ENCODE measurements around the gene CSGALNACT2.
A peak's percentile ranks its signal among the peaks of the same experiment; 100 is the strongest.

The CSGALNACT2 gene

DNA sequence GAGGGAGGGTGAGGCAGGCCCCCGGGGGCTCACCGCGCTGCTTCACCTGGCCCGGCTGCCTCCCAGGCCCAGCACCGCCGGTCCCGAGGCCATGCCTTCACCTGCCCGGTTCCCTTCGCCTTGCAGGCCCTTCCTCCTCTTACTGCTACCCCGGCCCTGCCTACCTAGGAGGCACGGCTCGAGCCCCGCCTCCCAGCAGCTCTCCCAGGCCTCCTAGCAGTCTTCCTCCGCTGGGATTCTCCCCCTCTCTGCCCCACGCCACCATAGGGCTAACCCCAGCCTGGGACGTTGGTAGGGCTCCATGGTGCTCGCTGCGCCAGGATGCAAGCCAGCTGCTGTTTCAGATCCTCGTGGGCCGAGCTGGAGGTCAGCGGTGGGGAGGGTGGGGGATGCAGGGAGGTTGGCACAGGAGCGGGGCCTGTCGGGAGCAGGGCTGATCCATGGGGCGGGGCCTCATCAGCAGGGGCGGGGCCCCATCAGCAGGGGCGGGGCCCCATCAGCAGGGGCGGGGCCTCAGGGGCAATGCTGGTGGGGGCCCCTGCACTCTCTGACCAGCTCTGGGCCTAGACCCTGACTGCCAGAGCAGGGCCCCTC lies 65.3 kb downstream of the CSGALNACT2 start:
- DNase-seq = peak; percentile 25

DNA sequence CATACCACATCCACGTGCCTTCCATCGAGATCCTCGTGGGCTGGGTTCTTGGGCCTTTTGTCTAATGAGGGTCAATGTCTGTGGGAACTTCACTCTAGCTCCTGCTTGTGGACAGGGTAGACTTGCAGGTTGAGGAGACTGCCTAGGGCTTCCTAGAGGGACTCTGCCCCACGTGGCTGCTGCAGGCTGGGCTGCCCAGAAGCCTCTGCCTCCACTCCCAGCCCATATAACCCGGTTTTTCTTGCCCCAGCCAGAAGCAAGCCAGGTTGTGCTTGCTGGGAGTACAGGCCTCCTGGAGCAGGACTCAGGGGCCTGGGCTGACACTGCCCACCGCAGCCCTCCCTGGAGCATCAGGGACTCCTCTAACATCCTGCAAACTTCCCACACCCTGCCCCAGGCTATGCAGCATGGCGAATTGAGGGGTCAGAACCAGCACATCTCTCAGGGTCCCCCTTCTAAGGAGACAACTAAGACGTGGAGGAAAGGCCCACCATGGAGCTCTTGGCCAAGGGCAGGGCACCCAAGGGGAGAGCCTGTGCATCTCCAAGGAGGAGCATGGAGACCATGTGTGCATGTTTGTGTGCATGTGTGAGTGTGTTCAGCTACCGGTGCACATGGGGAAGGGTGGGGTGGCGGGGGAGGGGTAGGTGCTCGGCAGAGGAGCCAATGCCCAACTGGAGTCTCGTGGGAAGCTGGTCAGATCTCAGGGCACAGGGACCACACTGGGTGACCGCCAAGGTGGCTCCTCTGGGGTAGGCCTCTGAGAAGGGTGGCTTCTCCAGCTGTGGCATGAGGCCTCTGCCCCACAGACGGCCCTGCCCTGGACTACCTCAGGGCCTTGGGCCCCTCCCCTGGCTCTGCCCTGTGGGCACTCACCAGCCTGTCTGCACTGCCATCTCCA lies 66.0 kb downstream of the CSGALNACT2 start:
- peak; percentile 15 for DNase-seq

DNA sequence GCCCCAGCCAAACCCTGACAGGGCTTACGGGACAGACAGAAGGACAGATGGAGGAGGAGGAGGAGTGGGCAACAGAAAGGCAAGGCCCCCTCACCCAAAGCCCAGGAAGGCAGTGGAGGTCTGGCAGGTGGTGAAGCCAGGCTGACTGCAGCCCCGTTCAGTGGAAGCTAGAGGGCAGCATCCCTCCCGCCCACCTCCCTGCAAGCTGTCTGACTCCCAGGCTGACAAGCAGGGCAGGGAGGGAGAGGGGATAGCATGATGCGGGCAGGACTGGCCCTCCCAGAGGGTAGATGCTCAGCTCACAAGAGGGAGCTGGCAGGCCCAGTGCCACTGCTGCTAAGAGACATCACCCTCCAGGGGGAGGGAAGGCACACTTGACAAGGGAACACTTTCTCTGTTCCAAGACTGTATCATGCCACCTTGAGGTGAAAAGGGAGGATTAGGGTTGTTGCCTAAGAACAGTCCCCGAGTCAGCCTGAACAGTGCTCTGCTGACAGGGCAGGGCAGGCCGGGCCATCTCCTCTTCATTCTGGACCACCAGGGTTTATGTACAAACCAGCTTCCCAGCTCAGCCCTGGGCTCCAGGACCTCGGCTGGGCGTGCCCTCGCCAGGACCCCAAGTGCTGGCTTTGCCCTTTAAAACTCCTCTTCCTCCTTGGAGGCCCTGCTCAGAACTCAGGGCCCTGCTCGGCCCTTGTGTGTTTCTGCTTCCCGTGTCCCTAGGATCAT lies 66.9 kb downstream of the CSGALNACT2 start:
- DNase-seq = peak; percentile 32

DNA sequence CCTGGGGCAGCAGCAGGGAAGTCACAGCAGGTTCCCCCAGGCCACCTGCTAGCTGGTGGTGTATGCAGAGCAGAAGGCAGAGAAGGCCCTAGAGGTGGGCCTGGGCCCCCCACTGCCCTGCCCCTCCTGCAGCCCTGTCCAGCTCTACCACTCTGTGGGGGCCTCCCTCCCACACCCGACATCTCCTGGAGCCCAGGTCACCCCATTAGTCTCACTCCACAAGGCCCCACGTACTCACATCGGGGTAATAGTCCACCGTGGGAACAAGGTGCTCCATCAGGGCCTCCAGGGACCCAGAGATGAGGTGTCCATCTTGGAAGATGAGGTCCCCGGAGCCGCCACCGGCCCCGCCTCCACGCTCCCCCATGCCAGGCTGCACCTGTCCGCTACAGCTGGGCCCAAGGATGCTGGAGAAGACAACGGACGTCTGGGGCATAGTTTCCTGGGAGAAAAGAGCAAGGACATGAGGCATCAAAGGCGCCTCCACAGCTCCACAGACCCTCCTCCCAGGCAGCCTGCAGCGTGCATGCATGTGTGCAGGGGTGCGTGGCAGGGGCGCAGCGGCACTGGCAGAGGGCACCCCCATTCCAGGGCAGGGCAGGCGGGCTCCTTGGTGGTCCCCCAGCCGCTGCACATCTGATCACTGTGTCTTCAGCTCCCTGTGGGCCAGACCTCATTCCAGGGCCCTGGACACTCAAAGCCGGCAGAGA lies 67.6 kb downstream of the CSGALNACT2 start:
- DNase-seq = peak; percentile 11

DNA sequence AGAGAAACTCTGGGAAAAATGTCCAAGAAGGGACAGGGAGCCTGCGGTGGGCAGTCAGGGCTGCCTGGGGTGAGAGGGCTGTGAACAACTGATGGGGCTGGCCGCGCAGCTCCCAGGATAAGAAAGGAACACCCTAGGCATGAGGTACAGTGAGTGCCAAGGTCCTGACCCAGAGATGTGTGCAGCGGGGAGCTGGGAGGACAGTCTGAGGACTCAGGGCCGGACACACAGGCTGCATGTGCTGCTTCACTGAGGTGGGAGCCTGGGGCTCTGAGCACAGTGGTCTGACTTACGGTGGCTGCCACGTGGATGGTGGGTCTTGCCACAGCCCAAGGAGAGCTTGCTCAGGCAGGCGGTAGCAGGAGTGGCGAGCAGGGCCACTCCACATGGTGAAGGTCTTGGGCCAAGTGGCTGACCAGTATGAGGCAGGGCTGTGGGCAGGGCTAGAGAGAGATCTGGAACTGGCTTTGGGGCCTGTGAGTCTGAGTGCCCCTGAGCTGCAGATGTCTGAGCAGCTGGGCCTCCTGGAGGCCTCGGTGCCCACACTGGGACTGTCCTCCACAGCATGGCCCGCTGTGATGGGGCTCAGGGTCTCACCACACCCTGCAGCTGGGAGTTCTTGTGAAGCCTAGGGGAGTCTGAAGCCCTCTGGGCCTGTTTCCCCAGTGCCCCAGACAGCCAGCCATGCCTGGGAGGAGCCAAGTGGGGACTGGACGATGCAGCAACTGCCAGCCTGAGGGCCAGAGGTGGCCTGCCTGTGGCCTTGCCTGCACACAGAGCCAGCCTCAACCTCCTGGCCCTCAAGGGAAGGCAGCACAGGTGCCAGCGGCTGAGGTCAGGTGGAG lies 68.4 kb downstream of the CSGALNACT2 start:
- no peak for DNase-seq

DNA sequence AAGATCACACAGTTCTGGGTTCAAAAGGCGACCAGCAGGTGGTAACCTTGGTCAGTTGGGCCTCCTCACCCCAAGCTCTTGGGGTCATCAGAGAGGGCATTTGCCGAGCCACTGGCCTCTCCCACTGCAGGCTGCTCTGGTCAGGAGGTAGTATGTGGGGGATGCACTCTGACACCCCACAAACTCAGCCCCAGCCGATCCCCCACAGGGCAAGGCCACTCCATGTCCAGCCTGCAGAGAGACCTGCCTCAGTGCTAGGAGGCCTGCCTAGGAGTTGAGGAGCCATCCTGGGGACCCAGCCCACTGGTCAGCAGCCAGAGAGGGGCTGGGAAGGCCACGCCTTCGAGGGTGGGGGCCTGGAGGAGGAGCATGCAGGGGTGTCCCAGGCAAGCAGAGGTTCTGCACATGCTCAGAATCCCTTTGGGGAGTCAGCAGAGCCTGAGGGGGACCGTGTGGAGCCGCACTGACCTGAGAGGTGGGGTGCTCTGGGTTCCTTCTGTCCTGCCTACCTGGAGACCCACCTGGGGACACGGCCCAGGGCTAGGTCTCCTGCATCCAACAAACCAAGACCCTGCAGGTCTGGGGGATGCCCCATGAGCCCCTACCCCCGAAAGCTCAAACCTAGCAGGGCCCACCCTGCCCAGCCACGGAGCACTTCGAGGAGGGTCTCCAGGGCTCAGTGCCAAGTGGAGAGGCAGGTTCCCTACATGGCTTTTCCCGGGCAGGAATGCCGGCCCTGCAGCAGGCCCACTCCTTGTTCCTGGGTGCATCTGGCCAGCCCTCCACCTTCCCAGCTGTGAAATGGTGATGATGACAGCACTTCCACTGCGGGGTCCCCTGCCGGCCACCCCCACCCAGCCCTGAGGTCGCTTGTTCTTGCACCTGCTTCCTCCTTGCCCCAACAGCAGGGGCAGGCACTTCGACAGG lies 70.2 kb downstream of the CSGALNACT2 start:
- DNase-seq = peak; percentile 16

DNA sequence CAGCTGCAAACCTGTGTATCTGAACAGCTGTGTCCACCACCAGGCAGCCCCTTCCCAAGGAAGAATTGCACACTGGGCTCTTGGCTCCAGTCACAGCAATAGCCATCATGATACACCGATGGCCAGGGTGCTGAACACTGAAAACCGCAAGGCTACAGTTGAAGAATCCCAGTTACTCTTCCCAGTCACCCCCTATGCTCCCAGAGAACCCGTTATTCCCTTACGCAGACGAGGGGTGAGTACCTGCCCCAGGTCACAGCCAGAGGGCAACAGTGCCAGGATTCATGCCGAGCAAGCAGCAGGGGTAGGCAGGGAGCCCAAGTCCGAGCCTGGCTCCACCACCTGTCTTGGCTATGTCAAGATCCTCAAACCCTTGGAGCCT lies 70.8 kb downstream of the CSGALNACT2 start:
- DNase-seq = no peak

DNA sequence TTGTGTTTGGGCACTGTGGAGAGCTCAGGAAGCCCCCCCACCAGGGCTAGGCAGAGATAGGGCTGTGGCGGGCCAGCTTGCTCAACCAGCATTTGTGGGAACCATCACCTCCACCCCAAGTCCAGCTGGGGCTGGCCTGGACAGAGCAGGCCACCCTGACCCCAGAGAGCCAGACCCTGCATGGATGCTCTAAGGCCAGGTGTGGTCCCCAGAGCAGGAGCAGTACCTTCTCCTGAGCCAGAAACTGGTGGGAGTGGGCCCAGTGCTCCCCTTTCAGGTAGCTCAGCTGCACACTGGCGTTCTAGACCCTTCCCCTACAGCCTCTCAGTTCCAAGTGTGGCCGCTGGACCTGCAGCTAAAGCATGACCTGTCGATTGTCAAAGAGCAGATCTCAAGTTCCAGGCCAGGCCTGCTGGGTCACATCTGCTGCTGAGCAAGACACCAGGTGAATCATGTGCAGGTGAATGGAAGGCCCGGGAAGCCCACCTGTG lies 71.5 kb downstream of the CSGALNACT2 start:
- DNase-seq = peak; percentile 12

DNA sequence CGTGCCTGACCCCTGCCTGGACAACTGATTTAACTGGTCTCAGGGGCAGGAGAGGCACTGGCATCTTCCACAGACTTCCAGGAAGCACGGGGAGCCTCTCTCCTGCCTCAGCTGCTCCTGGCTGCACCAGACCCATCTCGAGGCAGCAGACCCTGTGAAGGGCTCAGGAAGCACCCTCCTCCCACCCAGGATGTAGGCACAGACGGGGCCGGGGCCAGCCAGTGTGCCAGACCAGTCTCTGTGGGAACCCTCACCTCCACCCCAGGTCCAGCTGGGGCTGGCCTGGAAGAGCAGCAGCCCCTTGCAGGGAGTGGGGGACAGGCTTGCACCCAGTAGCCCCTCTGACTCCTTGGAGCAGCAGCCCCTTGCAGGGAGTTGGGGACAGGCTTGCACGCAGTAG lies 72.3 kb downstream of the CSGALNACT2 start:
- peak; percentile 16 for DNase-seq

DNA sequence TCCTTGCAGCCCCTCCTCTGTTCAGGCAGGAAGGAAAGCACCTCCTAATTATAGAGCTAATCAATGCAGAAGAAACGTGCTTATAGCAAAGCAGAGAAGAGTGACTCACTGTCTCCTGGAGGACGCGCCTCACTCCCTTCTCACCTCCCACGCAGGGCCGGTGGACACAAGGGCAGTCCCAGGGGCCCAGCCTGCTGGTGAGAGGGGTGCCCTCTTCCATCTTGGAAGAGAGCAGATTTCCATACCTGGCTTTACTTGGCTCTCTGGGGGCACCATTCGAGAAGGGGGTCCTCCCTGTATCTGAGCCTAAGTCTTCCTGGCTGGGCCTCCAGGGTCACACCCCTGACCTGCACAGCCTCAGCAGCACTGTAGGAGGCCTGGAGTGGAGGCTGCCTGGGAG lies 72.8 kb downstream of the CSGALNACT2 start:
- no peak for DNase-seq

DNA sequence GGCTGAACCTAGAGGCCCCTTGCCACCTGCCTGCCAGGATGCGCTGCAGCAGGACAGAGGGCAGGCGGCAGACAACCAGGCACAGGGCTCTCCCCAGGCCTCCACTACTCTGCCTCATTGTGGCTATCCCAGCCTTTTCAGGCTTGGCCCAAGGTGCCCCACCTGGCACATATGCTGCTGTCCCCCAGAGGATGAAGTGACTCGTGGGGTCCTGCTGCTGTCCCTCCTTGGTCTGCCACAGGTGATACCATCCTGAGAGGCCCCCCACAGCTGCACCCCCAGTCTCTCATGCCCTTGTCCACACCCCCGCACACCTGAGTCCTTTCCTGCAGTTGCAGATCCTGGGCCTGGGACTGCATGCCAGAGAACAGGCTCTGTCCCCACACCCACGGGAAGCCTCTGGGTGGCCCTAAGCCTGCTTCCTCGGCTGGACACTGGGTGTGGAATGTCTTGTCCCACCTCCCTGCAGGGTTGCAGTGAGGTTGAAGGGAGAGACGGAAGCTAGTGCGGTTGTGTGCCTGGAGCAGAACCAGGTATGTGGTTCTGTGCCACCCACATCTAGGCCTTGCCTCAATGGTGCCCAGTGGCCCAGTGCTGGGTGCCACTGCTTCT lies 73.3 kb downstream of the CSGALNACT2 start:
- DNase-seq = no peak

DNA sequence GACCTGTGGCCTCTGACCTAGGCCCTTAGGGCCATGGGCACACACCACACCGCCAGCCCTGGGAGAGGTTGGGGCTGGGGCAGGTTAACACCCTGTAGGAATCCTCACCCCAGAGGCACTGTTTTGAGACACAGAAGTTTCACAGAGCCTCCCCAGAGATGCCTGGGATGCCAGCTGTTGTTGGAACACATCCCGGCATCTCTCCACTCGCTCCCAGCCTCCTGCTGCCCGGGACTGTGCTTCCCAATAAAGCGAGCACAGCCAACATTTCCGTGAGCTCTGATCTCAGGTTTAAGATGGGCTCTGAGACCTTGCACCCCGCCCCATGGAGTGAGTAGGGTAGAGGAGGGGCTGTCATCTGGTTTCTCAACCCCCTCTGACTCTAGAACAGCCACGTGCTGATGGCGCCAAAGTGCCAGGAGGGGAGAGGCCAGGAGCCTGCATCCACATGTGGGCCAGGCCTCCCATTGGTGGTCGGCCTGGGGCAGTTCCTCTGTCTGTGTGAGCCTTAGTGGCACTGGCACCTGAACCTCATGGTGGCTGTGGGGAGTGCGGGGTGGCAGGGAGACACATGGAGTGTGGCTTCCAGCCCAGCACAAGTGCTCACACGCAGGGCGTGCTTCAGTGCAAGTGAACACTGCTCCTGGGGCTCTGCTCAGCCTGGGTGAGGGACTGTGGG lies 73.9 kb downstream of the CSGALNACT2 start:
- no peak for DNase-seq

DNA sequence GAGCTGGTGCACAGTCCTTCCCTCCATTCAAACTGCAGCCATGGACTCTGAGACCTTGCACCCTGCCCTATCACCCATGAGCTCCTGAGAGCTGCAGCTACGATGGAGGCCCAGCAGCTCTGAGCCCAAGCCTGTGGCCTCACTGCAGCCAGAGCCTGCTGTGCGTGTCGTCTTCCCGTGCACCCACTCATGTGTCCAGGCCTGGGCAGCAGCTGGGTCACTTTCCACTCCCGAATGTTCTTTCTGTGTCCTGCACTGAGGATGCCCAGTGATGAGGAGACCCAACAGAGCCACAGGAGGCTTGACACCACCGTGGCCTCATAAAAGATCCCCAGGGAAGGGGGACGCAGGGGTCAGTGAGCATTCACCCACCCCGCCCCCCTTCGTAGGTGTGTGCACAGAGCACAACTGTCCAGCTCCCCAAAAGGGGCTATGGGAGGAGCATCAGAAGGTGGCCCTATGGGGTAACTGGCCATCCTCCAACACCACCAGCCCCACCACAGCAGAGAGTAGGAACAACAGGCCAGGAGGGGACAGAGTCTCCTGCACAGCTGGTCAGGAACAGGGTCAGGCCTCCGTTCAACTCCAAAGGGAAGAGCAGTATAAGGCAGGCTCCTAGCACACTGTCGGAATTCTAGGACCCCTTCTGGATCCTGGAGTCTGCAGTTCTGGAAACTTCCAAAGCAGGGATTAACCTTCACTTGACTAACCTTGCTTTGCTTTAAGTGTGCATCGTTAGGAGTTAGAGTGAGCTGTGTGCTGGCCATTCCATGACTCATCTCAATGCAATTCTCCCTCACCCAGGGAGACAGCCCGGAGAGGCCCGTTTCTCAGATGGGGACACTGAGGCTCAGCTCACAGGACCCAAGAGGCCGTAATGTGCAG lies 76.1 kb downstream of the CSGALNACT2 start:
- DNase-seq = no peak

DNA sequence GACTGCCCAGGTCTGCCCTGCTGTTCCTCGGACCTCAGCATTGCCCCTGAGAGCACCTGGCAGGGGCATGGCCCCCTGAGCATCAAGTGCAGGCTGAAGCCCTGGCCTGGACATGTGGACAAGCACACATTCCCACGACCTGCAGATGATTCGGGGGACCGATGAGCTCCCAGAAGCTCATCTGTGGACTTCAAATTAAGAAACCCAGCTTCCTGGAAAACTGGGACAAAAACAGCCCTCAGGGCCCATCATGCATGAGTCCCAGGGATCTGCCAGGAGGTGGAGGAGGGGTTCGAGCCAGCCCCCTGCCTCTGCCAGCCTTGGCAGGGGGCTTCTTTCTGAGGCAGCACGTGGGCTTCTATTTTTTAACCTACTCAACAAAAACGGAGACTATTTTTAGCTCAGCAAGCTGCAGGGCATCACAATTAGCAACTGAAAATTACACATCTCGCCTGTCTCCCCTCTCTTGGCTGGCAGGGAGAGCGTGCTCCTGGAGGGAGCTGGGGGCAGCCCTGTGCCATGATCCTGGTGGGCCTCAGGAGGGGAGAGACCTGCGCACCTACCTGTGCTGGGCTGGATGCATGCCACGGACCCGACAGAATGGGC lies 76.8 kb downstream of the CSGALNACT2 start:
- DNase-seq = no peak

DNA sequence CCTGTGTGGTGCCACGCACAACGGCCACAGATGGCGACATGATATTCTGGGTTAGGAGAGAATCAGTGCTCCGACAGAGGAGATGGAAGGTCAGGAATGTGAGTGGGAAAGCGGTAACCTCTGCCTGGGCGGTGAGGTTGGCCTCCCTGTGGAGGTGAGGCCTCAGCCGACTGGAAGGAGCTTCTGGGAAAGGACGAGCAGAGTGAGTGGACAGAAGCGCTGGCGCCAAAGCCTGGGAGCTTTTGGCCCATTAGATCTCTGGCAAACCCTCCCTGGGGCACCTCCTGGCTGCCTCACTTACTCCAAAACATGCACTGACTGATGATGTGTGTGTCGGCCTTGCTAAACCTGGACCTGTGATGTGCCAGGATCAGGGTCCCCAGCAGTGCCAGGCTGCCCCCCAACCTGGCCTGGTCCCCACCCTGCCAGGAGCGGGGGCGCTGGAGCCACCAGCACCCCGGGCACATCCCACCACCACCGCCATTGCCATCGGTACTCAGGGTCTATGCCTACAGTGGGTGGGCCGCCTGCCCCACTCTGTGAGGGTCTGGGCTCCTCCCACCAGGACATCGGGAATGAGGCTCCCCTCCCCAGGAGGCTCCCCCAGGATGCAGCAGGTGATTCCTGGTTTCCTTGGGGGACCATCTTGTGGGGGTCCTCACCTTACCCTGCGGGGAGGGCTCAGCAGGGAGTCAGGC lies 77.7 kb downstream of the CSGALNACT2 start:
- no peak for DNase-seq

DNA sequence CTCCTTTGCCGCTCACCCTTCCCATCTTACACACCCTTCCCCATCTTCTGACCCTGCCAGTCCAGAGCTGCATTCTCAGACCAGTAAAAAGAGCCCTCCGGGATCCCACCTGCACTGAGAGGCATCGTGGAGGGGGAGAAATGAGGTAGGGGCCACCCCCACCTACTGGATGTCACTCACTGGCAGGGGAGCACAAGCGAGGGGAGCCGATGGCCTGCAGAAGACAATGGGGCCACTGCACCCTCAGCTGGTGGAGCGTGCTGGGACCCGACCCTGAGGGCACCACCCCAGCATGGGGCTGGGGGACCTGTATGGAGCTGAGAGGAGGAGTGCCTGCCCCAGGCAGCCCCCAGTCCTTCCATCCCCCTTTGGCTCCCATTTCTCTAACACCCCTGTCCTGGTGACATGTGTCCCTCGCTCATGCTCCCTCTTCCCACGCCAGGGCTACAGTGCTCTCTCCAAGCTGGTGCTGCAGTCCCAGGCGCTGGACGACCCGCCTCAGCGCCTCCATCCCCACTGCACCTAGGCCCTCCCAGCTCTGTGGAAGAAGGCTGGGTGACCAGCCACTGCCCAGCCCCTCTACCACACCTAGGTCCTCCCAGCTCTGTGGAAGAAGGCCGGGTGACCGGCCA lies 78.8 kb downstream of the CSGALNACT2 start:
- DNase-seq = no peak

All from femur (tissue), 1 donor.